NT2/D1 (cell line): ENCODE data around the gene KRTAP9-4.
"Not testable (repeated sequence)": the region's sequence is repeated elsewhere in the genome, so short reads cannot be mapped to it uniquely, and the experiment has no call there.

Experiments
- DNase-seq: peaks from one replicate; pipeline ENCODE4 v3.0.0-alpha.2; 2011; ENCODE audit warnings: low read depth, low spot score
- H3K27me3 ChIP-seq: 2 replicates; pipeline ENCODE4 v1.6.0; 2011; ENCODE audit warnings: mild to moderate bottlenecking; ENCODE audit not compliant: insufficient read length, insufficient read depth
- H3K36me3 ChIP-seq: 2 replicates; pipeline ENCODE4 v1.6.1; 2011; ENCODE audit warnings: mild to moderate bottlenecking, low read length, mixed read lengths; ENCODE audit not compliant: insufficient read depth, insufficient read length
- H3K4me1 ChIP-seq: 2 replicates; pipeline ENCODE4 v1.5.1; 2011; ENCODE audit not compliant: insufficient read depth, insufficient read length
- H3K4me3 ChIP-seq: 2 replicates; pipeline ENCODE4 v1.5.1; 2011; ENCODE audit warnings: low read depth; ENCODE audit not compliant: insufficient read length
- H3K9ac ChIP-seq: 2 replicates; pipeline ENCODE4 v1.6.0; 2011; ENCODE audit warnings: low read depth; ENCODE audit not compliant: insufficient read length
- H3K9me3 ChIP-seq: 2 replicates; pipeline ENCODE4 v1.5.1; 2011; ENCODE audit warnings: mild to moderate bottlenecking, low read length; ENCODE audit not compliant: insufficient read depth
- SUZ12 ChIP-seq: IDR thresholded peaks from 2 replicates; pipeline ENCODE4 v1.6.1; 2011; ENCODE audit not compliant: insufficient read length, insufficient read depth; ENCODE audit errors: extremely low read depth
- YY1 ChIP-seq: IDR thresholded peaks from 2 replicates; pipeline ENCODE4 v1.6.1; 2011; ENCODE audit not compliant: insufficient read length, insufficient read depth
- ZNF274 ChIP-seq: IDR thresholded peaks from 2 replicates; pipeline ENCODE4 v1.6.1; 2011; ENCODE audit warnings: mild to moderate bottlenecking, low read depth, low read length

The KRTAP9-4 gene

DNA sequence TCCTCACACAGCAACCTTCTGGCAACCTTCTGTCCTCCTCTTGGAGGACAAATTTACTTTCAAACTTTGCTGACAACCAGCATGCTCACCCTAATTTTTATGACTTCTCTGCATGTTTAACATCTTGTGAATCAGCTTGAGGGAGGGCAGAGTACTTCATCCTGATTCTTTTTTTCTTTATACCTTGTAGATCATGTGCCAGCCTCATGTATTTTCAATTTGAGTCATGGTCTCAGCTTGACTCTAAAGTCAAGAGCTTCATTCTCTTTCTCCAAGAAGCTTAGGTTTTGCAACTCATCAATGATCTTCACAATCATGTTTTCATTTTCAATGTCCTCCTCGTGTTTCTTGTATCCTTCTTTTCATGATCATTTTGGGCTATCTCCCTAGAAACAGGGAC is 22.4 kb downstream of the KRTAP9-4 start:
- Histone ChIP-seq H3K9me3 (no peaks in the 10 kb centered on the region), H3K27me3 (peaks cover 4% of the 10 kb centered on the region), H3K4me3 (no peak overlapping the region), H3K9ac (no peak overlapping the region), H3K4me1 (no peaks in the 10 kb centered on the region), H3K36me3 (no peaks in the 10 kb centered on the region)
- TF ChIP-seq SUZ12 (no peak), ZNF274 (no peak), YY1 (no peak)
- DNase-seq, result no peak

DNA sequence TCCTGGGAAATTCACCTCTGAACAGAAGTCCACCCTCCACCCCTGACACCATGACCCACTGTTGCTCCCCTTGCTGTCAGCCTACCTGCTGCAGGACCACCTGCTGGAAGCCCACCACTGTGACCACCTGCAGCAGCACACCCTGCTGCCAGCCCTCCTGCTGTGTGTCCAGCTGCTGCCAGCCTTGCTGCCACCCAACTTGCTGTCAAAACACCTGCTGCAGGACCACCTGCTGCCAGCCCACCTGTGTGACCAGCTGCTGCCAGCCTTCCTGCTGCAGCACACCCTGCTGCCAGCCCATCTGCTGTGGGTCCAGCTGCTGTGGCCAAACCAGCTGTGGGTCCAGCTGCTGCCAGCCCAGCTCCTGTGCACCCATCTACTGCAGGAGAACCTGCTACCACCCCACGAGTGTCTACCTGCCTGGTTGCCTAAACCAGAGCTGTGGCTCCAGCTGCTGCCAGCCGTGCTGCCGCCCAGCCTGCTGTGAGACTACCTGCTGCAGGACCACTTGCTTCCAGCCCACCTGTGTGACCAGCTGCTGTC is 26.2 kb downstream of the KRTAP9-4 start, which contains the start of gene KRTAP9-7:
Gene KRTAP9-7, plus strand, starts transcription at position 51 of the 543 bp plus-strand sequence. Its CDS starts 0 bp downstream, at position 51.
- not testable (repeated sequence) for H3K4me3 ChIP-seq, H3K9ac ChIP-seq, H3K36me3 ChIP-seq, DNase-seq, H3K27me3 ChIP-seq, H3K4me1 ChIP-seq, H3K9me3 ChIP-seq

DNA sequence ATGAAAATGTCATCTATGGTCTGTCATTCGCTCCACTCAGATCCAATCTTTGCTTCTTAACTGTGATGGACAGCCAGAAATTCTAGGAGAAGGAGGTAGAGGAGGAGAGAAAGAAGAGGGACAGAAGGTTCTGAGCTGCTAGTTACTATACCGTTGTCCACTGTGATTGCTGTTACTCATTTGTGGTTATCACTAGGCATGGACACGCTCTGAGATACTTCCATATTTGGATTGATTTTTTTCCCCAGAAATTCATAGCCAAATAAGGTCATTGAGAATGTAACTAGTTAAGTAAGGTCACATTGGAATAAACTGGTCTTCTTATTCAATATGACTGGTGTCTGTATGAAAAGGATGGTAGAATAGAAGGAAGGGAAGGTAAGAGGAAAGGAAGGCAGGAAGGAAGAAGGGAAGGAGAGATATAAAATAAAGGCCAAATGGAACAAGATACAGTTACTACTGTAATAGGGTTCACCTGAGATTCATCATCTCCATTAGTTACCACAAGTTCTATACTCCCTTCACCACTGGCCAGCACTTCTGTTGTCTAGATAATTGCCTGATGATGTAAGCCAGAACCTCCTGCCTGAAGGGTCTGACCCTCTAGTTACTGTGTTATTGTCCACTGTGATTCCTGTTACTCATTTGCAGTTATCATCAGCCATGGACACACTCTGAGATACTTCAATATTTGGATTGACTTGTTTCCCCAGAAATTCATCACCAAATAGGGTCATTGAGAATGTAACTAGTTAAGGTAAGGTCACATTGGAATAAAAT is 28.9 kb downstream of the KRTAP9-4 start:
- DNase-seq, result no peak
- TF ChIP-seq SUZ12, result no peak
- TF ChIP-seq ZNF274, result no peak
- TF ChIP-seq YY1, result no peak

DNA sequence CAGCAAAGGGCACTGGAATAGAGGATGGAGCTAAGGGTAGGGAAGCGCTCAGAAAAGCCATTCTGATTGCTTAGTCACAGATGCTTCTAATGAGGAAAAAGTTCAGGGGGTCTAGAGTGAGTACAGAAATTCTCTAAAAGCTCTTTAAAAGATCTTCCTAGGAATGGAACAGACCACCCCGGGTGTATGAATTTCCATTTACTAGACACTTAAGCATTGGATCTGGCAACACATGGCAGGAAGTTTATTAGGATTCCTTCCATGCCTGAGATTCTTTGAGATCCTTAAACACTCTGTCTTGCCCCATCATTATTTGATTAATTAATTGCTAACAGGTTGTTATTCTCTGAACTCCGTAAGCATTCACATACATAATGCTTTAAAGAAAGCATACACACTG is 34.6 kb downstream of the KRTAP9-4 start:
- DNase-seq, result no peak
- Histone ChIP-seq H3K4me1 (no peaks in the 10 kb centered on the region), H3K9ac (no peak overlapping the region), H3K36me3 (no peaks in the 10 kb centered on the region), H3K9me3 (no peaks in the 10 kb centered on the region), H3K4me3 (no peak overlapping the region), H3K27me3 (no peaks in the 10 kb centered on the region)
- no peak for TF ChIP-seq SUZ12
- TF ChIP-seq ZNF274, result no peak
- no peak for TF ChIP-seq YY1

More for the DNA sequence above, 28.9 kb downstream of the KRTAP9-4 start:
- Histone ChIP-seq H3K4me3 (no peak overlapping the region), H3K9ac (no peak overlapping the region), H3K9me3 (no peaks in the 10 kb centered on the region), H3K4me1 (no peaks in the 10 kb centered on the region), H3K27me3 (no peaks in the 10 kb centered on the region), H3K36me3 (no peaks in the 10 kb centered on the region)

DNA sequence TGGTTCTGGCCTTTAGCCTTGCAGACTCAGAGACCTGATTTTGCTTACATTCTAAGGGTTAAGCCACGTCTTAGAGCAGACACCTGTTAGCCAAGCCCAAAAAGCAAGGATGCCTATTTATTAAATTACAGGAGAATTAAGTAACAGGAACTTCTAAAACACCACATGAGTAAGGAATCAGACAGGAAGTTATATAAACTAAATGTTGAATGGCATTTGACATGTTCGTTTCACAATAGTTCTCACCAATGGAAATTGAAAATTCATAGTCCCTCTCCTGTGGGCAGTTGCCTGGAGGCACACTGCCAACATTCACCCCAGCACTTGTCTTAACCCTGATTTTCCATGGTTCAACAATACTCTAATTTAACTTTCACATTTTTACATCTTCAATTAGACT is 35.1 kb downstream of the KRTAP9-4 start:
- no peak for DNase-seq
- no peaks in the 10 kb centered on the region for H3K9me3 ChIP-seq
- H3K4me3 ChIP-seq, result no peak overlapping the region
- H3K9ac ChIP-seq, result no peak overlapping the region
- TF ChIP-seq SUZ12 (no peak), YY1 (no peak), ZNF274 (no peak)
- H3K36me3 ChIP-seq, result no peaks in the 10 kb centered on the region
- no peaks in the 10 kb centered on the region for H3K4me1 ChIP-seq
- no peaks in the 10 kb centered on the region for H3K27me3 ChIP-seq

DNA sequence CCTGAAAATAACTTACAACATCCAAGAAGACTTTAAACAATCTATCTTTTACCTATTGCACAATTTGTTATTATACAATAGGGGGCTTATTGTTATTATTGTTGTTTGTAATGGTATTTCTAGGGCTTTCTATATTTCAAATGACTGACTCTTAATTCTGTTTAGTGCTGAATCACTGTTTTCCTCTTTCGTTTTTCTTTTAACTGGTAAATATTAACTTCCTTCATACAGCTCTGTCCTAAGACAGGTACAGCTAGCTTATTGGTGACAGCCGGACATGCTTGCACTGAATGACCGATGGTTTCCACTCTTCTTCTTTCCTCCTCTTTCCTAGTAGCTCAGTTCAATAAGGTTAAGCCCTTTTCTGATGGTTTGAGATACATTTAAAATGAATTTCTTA is 37.6 kb downstream of the KRTAP9-4 start:
- H3K4me3 ChIP-seq, result no peak overlapping the region

DNA sequence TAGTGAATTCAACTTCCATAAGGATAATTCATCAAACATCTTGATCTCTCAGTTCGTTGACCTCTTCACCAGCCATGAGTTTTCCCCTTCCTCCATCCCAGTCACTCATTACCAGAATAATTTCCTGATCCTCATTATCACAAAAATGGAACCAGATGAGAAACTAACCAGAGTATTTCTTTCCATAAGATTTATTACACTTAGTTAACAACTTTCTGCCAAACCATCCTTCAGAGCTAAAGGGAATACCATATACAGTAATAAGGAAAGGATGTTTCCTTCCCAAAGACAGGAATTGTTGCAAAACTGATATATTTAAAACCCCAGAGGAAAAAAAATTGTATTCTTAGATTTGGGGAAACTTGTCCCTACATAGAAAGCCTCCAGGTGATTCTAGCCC is 44.5 kb downstream of the KRTAP9-4 start:
- TF ChIP-seq SUZ12 (no peak), ZNF274 (no peak), YY1 (no peak)
- Histone ChIP-seq H3K27me3 (no peaks in the 10 kb centered on the region), H3K4me1 (no peaks in the 10 kb centered on the region), H3K9me3 (no peaks in the 10 kb centered on the region), H3K36me3 (no peaks in the 10 kb centered on the region), H3K4me3 (no peak overlapping the region), H3K9ac (no peak overlapping the region)
- DNase-seq, result no peak

More for the DNA sequence above, 37.6 kb downstream of the KRTAP9-4 start:
- Histone ChIP-seq H3K27me3 (no peaks in the 10 kb centered on the region), H3K9me3 (no peaks in the 10 kb centered on the region), H3K36me3 (no peaks in the 10 kb centered on the region), H3K4me1 (no peaks in the 10 kb centered on the region), H3K9ac (no peak overlapping the region)
- TF ChIP-seq YY1, result no peak
- no peak for TF ChIP-seq ZNF274
- TF ChIP-seq SUZ12, result no peak
- no peak for DNase-seq
